ENCODE measurements around the gene SERTM2.
"Not testable (repeated sequence)": the region's sequence is repeated elsewhere in the genome, so short reads cannot be mapped to it uniquely, and the experiment has no call there.

The SERTM2 gene

GRCh38 chrX:111511477-111511876 is at the start of gene SERTM2:
TSS of gene SERTM2 (plus strand) at chrX:111511645. CDS start at chrX:111518858, 7,213 bp downstream.
- no peak for DNase-seq (ENCODE audit: low spot score)

GRCh38 chrX:111465669-111466068 is 45.8 kb upstream of the SERTM2 start:
- no peak for DNase-seq (ENCODE audit: low spot score)

GRCh38 chrX:111467896-111468295 is 43.5 kb upstream of the SERTM2 start:
- DNase-seq (ENCODE audit: low spot score) = no peak

- no peak for DNase-seq (ENCODE audit: low spot score)
These were observed 40.6 kb upstream of the SERTM2 start for GRCh38 chrX:111470681-111471403.

- DNase-seq (ENCODE audit: low spot score) = no peak
These were observed 29.5 kb upstream of the SERTM2 start for GRCh38 chrX:111481896-111482295.

- no peak for DNase-seq (ENCODE audit: low spot score)
These were observed 28.3 kb upstream of the SERTM2 start for GRCh38 chrX:111483135-111483534.

- no peak for DNase-seq (ENCODE audit: low spot score)
These were observed 27.6 kb upstream of the SERTM2 start for GRCh38 chrX:111483881-111484280.

GRCh38 chrX:111490688-111491087 is 20.8 kb upstream of the SERTM2 start:
- no peak for DNase-seq (ENCODE audit: low spot score)

- no peak for DNase-seq (ENCODE audit: low spot score)
These were observed 19.4 kb upstream of the SERTM2 start for GRCh38 chrX:111492085-111492484.

GRCh38 chrX:111498538-111499103 is 12.8 kb upstream of the SERTM2 start:
- no peak for DNase-seq (ENCODE audit: low spot score)

- no peak for DNase-seq (ENCODE audit: low spot score)
These were observed 7.9 kb upstream of the SERTM2 start for GRCh38 chrX:111503485-111503993.

- no peak for DNase-seq (ENCODE audit: low spot score)
These were observed 6.5 kb upstream of the SERTM2 start for GRCh38 chrX:111504941-111505340.

GRCh38 chrX:111505783-111506182 is 5.7 kb upstream of the SERTM2 start:
- DNase-seq (ENCODE audit: low spot score) = no peak

- no peak for DNase-seq (ENCODE audit: low spot score)
These were observed 4.6 kb upstream of the SERTM2 start for GRCh38 chrX:111506826-111507225.

- no peak for DNase-seq (ENCODE audit: low spot score)
These were observed 3.5 kb upstream of the SERTM2 start for GRCh38 chrX:111507933-111508332.

GRCh38 chrX:111515298-111515697 is 3.9 kb downstream of the SERTM2 start:
- no peak for DNase-seq (ENCODE audit: low spot score)

- DNase-seq (ENCODE audit: low spot score) = no peak
These were observed 7.2 kb downstream of the SERTM2 start for GRCh38 chrX:111518667-111519066.

- no peak for DNase-seq (ENCODE audit: low spot score)
These were observed 7.8 kb downstream of the SERTM2 start for GRCh38 chrX:111519215-111519614.

GRCh38 chrX:111520506-111520905 is 9.1 kb downstream of the SERTM2 start:
- no peak for DNase-seq (ENCODE audit: low spot score)

- no peak for DNase-seq (ENCODE audit: low spot score)
These were observed 9.7 kb downstream of the SERTM2 start for GRCh38 chrX:111521169-111521568.

GRCh38 chrX:111543212-111543741 is 31.8 kb downstream of the SERTM2 start:
- DNase-seq (ENCODE audit: low spot score) = no peak

GRCh38 chrX:111549235-111549634 is 37.8 kb downstream of the SERTM2 start:
- DNase-seq (ENCODE audit: low spot score) = not testable (repeated sequence)

GRCh38 chrX:111555406-111555958 is 44.0 kb downstream of the SERTM2 start:
- DNase-seq (ENCODE audit: low spot score) = no peak
